ENCODE measurements around the gene ZNF239. TPM values are rescaled to one million over a fixed set of nuclear protein-coding genes. Genes with fewer than 3 reads are reported as not detected.

ZNF239 gene
- total RNA-seq, 4 donors from 2014 or later = 2.3 to 3.6 (median 3.1) TPM

DNA sequence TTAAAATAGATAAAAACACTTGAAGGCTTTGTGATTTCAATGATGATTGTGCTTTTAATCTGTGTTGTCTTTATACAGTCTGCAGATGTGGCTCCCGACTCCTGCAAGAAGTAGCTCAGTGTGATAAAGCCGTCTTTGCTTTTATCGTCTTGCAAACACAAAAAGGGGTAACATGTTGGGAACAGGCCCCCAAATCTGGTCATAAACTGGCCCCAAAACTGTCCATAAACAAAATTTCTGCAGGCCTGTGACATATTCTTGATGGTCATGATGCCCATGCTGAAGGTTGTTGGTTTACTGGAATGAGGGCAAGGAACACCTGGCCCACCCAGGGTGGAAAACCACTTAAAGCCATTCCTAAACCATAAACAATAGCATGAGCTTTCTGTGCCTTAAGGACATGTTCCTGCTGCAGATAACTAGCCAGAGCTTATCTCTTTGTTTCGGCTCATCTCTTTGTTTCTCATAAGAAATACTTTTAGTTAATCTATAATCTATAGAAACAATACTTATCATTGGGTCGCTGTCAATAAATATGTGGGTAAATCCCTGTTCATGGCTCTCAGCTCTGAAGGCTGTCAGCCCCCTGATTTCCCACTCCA, 17.0 kb upstream of the ZNF239 start:
- TF ChIP-seq, protein P1, sequence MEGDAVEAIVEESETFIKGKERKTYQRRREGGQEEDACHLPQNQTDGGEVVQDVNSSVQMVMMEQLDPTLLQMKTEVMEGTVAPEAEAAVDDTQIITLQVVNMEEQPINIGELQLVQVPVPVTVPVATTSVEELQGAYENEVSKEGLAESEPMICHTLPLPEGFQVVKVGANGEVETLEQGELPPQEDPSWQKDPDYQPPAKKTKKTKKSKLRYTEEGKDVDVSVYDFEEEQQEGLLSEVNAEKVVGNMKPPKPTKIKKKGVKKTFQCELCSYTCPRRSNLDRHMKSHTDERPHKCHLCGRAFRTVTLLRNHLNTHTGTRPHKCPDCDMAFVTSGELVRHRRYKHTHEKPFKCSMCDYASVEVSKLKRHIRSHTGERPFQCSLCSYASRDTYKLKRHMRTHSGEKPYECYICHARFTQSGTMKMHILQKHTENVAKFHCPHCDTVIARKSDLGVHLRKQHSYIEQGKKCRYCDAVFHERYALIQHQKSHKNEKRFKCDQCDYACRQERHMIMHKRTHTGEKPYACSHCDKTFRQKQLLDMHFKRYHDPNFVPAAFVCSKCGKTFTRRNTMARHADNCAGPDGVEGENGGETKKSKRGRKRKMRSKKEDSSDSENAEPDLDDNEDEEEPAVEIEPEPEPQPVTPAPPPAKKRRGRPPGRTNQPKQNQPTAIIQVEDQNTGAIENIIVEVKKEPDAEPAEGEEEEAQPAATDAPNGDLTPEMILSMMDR (IDR thresholded peaks at IDR 0.05; ENCODE audit: low read depth) = no peak

DNA sequence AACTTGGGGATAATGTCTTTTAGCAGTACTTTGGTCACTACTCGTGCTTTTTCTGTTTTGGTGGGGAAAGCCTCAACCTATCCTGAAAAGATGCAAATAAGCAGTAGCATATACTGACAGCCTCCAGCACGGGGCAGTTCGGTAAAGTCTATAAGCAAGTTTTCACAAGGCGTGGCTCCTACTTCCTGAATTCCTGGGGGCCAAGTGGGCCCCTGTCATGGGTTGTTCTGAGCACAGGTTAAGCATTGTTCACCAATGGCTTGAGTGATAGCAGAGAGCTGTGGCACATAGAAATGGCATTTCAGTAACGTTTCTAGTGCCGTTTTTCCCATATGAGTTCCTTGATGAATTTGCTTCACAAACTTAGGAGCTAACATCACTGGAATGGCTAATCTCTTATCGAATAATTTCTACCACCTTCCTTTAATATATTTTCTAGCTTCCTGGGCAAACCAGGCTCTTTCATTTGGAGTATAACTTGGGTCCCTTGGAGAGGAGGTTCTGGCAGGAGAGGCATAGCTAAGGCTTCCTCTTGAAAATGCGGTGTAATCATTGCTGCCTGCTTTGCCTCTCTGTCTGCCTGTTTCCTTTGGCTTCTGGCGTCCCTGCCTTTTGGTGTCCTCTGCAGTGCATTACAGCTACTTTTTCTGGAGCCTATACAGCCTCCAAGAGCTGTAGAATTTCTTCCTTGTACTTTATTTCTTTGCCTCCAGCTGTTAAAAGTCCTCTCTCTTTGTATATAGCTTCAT, 11.7 kb upstream of the ZNF239 start:
- TF ChIP-seq, protein P1 (IDR thresholded peaks at IDR 0.05; ENCODE audit: low read depth) = no peak

DNA sequence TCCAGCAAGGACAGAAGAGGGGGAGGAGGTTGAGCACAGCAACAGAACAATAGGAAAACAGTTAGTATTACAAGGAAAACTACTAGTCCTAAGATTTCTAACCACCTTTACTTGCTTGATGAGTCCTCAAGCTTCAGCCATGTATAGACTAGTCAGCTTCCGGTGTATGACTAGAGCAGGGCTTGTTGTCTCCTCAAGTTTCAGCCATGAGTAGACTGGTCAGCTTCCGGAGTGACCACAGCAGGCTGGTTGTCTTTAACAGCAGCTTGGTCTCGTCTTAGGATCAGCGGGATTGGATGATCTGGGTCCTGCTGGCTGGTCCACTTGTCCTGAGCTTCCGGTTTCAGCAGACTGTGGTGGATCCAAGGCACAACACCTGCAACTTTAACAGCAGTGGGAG, 10.6 kb upstream of the ZNF239 start:
- TF ChIP-seq, protein P1 (IDR thresholded peaks at IDR 0.05; ENCODE audit: low read depth) = no peak

DNA sequence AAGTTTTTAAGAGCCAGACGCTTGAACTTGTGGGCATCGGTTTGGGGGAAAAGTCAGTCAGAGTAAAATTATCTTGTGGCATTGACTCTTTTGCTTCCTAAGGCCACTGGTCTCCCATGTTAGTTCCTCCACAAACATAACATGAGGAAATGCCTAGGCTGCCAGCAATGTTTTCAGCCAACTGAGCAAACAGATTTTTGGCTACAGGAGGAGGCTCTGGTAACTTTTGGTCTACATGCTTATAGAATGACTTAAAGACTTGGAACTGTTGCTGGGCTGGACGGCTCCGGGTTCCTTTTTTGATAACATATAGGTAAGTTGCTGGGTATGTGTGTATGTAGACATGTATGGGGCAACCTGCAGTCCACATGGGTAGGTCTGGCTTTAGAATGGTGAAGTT, 9.6 kb upstream of the ZNF239 start:
- TF ChIP-seq, protein P1 (IDR thresholded peaks at IDR 0.05; ENCODE audit: low read depth) = no peak

DNA sequence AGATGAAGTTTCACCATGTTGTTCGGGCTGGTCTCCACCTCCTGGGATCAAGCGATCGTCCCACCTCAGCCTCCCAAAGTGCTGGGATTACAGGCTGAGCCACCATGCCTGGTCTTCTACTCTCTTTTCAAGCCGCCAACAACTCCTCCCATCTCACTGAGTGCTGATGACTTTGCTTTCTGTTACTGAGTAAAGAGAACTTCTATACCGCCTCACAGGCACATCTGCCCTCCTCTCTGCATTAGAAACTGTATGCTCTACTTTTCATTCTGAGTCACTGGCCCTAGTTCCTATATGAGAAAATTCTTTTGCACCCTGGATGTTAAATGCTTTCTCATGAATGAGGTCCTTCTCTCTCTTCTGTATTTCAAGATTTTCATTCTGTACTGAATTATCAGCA, 2.2 kb upstream of the ZNF239 start:
- TF ChIP-seq, protein P1 (IDR thresholded peaks at IDR 0.05; ENCODE audit: low read depth) = no peak

DNA sequence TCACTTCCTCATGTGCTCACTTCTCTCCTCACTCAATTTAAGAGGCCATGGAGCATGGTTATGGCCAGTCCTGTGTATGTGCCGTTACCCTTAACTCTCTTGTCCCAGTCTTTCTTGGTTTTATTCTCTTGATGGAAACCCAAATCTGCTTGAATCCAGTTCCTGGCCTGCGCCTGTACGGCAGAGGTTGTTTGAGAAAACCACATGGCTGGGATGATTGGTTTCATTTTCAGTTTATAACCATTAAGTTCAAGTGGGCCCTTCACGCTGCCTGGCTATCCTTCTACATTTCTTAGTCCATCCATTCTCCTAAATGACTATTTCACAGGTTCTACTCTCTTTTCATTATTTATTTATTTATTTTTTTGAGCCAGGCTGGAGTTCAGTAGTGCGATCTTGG, 1.6 kb upstream of the ZNF239 start:
- TF ChIP-seq, protein P1 (IDR thresholded peaks at IDR 0.05; ENCODE audit: low read depth) = no peak

DNA sequence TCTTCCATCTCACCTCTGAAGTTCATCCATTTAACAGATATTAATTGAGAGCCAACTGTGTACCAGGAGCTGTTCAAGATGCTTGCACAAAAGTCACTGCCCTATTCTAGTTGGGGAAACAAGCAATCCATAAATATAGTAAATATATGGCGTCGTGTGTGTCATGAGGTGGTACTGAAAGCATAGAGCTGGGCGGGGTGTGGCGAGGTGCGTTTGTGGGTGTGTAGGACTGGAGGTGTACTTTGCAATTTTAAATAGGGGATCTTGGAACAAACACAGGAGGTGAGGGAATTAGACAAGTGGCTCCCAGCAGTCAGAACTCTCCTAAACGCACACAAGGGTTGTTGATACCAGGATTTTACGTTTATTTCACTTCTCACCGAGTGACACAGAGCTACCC, 490 bp upstream of the ZNF239 start:
- TF ChIP-seq, protein P1 (IDR thresholded peaks at IDR 0.05; ENCODE audit: low read depth) = no peak

Measured in subcutaneous adipose tissue (tissue), 4 donors.